Anterior cingulate cortex (tissue), 58 donors: Measurements from ENCODE around the gene PFDN1.
A peak's percentile ranks its signal among the peaks of the same experiment; 100 is the strongest.
"Not testable (repeated sequence)": the region's sequence is repeated elsewhere in the genome, so short reads cannot be mapped to it uniquely, and the experiment has no call there.

Source experiments
- DNase-seq, 58 donors: peaks; one replicate each; lab custom pipeline; 2025; lab: John Stamatoyannopoulos, UW

The PFDN1 gene

GRCh38 chr5:140302786-140303639 lies at the start of gene PFDN1:
Gene PFDN1 (minus strand): TSS chr5:140303101. CDS start chr5:140303073, 28 bp downstream.
- DNase-seq: peak; percentile 34 to 97 (median 88)

GRCh38 chr5:140351609-140352334 lies 48.9 kb upstream of the PFDN1 start:
- peak in 23 of 58 donors; percentile 2 to 78 (median 25) for DNase-seq

GRCh38 chr5:140349244-140349643 lies 46.3 kb upstream of the PFDN1 start:
- no peak for DNase-seq

- DNase-seq: no peak
Measured at GRCh38 chr5:140348104-140348503, 45.2 kb upstream of the PFDN1 start.

GRCh38 chr5:140347360-140347759 lies 44.5 kb upstream of the PFDN1 start:
- DNase-seq: no peak

GRCh38 chr5:140346348-140347221 lies 43.7 kb upstream of the PFDN1 start, which contains the start of gene HBEGF:
Gene HBEGF (minus strand): TSS chr5:140346603. CDS start chr5:140346328, 275 bp downstream.
- peak in 56 of 58 donors; percentile 30 to 94 (median 75) for DNase-seq

- peak in 52 of 58 donors; percentile 34 to 86 (median 64) for DNase-seq
Measured at GRCh38 chr5:140345919-140346347, 43.0 kb upstream of the PFDN1 start.

GRCh38 chr5:140344683-140345423 lies 42.0 kb upstream of the PFDN1 start:
- DNase-seq: no peak

GRCh38 chr5:140343849-140344248 lies 40.9 kb upstream of the PFDN1 start:
- DNase-seq: not testable (repeated sequence)

GRCh38 chr5:140342896-140343295 lies 40.0 kb upstream of the PFDN1 start:
- no peak for DNase-seq

GRCh38 chr5:140342287-140342686 lies 39.4 kb upstream of the PFDN1 start:
- no peak for DNase-seq

- peak in 55 of 58 donors; percentile 8 to 89 (median 63) for DNase-seq
Measured at GRCh38 chr5:140341591-140341990, 38.7 kb upstream of the PFDN1 start.

GRCh38 chr5:140340605-140341121 lies 37.8 kb upstream of the PFDN1 start:
- DNase-seq: no peak

GRCh38 chr5:140339636-140340035 lies 36.7 kb upstream of the PFDN1 start:
- DNase-seq: no peak

GRCh38 chr5:140338908-140339307 lies 36.0 kb upstream of the PFDN1 start:
- no peak for DNase-seq

- DNase-seq: no peak
Measured at GRCh38 chr5:140338336-140338735, 35.4 kb upstream of the PFDN1 start.

- no peak for DNase-seq
Measured at GRCh38 chr5:140337880-140338279, 35.0 kb upstream of the PFDN1 start.

- no peak for DNase-seq
Measured at GRCh38 chr5:140336388-140336787, 33.5 kb upstream of the PFDN1 start.

- no peak for DNase-seq
Measured at GRCh38 chr5:140331638-140332037, 28.7 kb upstream of the PFDN1 start.
